Measurements from ENCODE around the gene R3HDM2.

Gene R3HDM2

DNA sequence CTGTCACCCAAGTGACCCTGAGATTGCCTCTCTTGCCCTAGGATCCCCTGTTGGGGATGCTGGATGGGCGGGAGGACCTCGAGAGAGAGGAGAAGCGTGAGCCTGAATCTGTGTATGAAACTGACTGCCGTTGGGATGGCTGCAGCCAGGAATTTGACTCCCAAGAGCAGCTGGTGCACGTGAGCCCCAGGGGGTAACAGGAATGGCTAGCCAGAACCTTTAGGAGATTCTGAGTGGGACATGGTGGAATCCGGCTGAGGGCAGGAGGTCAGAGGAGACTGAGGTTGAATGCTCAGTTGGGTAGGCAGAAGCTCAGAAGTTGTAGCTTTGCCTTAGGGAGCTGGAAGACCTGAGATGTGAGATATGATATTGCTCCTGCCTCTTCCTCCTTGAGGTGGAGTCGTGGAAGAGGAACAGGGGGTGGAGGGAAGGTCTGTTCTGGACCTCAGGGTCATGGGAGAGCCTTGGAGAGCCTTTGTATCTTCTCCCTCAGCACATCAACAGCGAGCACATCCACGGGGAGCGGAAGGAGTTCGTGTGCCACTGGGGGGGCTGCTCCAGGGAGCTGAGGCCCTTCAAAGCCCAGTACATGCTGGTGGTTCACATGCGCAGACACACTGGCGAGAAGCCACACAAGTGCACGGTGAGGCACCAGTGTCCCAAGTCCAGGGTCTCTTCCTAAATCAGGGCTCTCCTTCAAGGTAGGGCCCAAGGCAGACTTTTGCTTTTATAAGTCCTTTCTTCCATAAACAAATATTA, 35.1 kb upstream of the R3HDM2 start:
- no peak for DNase-seq

DNA sequence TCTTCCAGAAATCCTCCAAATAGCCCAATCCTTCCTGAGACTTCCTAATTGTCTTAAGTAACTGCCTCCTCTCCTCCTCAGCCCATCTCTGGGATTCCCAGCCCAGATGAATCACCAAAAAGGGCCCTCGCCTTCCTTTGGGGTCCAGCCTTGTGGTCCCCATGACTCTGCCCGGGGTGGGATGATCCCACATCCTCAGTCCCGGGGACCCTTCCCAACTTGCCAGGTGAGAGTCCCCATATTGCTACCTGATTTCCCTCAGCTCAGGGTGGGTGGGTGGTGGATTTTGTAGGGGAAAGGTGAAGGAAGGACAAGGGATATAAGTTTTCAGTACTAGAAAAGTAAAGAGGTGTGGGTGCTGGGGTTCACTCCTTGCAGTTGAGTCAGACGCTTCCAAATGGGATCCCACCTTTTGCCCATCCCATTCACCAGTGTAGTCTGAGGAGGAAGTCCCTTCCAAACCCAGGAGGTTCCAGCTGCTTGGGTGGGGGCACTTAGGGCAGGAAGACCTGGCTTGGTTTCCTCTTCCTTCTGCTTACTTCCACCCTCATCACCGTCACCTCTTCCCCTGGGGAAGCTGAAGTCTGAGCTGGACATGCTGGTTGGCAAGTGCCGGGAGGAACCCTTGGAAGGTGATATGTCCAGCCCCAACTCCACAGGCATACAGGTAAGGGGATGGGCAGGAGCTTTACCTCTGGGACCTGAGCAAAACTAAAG, 34.3 kb upstream of the R3HDM2 start:
- no peak for DNase-seq

DNA sequence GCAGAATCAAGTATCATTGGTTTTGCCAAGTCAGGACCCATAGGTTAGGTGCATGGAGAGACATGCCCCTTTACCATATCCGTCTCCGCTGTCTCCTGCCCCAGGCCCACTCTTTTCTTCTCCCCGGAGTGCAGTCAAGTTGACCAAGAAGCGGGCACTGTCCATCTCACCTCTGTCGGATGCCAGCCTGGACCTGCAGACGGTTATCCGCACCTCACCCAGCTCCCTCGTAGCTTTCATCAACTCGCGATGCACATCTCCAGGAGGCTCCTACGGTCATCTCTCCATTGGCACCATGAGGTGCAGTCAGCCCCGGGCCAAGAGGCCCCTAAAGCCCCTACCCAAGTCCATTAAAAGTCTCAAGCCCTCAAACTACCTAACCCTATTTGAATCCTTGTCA, 33.7 kb upstream of the R3HDM2 start:
- DNase-seq, result no peak

DNA sequence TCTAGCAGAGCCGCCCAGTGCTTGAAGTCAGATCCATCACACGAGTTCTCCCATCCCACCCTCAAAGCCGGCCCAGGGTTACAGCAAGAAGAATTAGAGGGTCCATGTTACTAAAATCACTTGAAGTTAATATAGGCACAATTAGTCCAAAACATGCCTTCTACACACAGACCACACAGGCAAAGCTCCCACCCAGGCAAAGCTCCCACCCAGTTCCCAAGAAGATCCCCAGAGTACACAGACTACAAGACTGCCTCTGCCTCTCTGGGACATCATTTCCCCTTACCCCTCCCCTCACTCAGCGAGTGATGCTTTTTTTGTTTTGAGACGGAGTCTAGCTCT, 32.0 kb upstream of the R3HDM2 start:
- no peak for DNase-seq

DNA sequence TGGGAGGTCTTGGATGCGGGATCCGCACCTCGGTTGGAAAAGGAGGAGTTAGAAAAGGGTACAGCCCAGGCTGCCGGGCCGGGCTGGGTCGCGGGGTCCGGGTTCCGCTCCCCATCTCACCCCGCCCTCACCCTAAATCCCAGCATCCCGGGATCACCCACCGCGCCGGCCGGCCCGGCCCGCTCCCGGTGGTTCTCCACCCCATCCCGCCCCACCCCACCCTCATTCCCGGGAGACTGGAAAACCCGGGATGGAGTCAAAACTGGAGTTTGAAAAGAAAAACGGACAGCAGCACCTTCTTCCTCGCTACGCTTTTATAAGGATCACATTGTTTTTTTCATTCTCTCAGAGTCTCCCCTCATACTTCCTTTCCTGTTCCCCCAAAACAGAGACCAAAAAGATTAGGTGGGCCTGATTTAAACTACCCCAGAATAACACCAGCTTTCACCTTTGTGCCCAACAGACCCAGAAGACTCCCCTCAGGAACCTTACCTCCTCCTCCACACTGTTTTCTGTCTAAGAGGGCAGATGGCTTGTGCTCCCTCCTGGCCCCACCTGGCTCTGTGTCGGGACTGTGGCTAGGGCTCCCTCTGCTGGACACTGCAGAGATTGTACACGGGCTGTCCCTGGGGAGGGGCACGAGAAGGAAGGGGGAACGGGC, 31.5 kb upstream of the R3HDM2 start:
- DNase-seq, result peak; percentile 72

DNA sequence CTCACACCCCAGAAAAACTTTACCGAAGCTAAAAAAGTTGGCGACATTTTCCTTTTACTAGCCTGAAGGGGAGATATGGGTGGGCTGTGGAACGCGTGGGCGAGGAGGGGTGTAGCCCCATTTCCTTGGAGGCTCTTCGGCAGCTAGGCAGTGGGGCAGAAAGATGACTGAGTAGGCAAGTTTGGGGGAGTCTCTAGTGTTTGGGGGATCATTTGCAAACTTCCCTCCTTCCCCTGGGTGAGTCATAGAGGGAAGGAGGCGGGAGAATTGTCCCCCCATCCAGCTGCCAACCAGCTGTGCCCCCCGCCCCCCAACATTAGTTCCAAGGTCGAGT, 31.0 kb upstream of the R3HDM2 start:
- DNase-seq, result no peak

DNA sequence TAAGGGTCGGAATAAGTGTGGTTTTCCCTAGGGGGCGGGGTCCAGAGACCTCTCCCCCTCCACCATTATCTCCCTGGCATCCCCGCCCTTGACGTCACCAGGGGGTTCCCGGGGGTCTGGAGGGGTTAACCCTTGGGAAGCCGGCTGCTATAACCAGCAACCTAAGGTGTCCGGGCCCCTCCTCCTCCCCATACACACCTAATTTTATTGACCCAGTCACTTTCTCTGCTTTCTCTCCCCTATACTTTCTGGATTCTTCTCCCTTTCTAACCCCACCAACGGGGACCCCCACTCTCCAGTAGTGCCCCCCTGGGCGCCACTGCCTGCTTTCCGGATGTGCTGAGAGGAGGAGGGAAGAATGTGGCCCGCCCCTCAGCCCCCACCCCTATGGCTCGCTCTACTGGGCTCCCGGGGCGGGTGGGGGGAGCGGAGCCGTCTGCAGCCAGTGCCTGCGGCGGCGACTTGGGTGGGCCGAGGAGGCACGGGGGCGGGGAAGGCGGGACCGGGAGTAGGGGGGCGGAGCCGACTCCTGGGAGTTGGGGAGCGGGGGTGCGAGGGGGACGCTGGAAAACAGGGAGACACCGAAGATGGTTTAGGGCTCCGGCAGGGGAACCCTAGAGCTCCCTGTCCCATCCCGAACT, 30.6 kb upstream of the R3HDM2 start:
- no peak for DNase-seq

DNA sequence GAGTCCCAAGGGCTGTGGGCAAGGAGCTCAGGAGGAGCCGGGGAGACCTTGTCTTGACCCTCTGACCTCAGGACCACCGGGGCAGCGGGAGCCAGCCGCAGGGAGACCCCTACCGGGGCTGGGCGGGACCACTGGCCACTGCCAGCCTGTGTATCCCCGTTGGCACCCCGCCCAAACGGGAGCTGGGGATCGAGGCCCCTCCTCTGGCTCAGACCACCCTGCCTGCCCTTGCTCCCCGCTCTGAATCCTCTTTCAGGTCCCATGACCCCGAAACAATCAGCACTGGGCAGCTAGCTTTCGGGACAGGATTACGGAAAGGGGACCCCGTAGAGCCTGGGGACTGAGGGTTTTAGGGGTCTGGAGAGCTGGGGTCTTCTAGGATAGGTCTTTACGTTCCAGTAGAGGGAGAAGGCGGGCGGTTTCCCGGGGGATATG, 30.0 kb upstream of the R3HDM2 start:
- DNase-seq, result no peak

DNA sequence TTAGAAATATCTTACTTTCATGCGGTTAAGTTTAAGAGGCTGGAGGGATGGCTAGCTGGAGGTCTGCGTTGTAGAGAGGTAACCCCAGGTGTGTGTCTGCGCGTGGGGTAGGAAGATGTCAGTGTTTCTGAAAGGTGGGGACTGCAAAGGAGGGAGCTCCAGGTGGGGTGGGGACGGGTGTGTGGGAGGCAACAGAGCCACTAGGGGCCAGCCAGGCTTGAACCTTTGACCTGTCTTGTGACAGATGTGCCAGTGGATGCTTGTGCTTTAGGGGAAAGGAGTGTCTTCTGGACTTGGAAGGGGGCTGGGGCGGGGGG, 29.6 kb upstream of the R3HDM2 start:
- DNase-seq, result no peak

DNA sequence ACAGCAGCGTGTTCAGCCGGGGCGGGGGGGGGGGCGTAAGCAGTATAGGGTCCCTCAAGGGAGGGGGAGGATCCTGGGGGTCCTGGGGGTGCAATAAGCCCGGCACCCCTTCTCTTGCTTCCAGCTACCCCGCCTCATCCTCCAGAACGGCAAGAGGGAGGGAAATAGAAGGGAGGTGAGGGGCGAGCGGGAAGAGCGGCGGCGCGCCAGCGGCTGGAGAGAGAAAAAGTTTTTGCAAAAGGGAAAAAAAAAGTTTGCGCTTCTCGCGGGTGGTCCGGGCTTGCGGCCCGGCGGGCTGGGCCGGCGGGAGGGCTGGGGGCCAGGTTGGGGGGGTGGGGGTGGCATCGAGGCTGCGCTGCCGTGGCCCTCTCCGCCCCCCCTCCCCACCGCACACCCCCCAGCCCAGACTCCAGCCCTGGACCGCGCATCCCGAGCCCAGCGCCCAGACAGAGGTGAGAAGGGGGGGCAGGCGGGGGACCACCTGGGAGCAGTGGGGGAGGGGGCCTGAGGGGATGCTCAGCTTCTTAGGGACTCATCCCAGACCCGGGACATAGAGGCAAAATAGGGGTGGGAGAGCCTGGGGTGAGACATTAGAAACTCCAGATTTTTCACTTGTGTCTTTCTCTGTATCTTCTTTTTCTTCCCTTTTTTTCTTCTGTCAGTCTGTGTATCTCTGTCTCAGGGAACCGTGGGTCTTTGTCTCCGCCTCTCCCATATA, 29.1 kb upstream of the R3HDM2 start, which contains the start of gene GLI1:
GLI1 (plus strand) TSS at position 36 of the 718 bp plus-strand sequence. CDS start 3,907 bp downstream, outside the sequence.
- DNase-seq, result no peak

DNA sequence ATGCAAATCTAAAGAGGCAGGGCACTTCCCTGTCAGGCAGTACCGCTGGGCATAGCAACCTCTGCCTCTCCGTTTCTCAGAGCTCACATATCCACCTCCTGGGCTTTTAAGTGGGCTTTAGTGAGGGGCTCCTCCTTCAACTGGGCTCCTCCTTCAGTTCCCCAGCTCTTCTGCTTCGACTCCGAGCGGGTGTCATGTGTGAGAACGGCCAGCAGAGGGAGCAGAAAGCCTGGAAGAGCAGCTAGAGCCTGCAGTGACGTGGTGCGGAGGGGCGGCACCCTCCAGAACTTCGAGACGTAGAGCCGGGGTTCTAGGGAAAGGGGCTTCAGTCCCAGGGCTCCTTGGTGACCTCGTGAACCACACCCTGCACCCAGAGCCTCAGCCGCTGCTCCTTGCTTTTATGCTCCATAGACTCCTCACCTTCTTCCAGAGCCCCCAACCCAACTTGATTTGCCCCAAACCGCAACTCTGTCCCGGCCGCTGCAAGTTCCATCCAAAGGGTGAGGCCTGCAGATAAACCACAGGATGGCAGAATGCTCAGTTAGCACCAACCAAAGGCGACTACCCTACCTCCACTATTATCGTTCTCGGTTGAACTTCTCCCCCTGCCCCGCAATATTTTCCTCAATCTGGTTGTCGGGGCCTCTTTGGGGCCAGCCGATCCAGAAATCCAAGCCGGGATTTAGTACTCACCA, 28.4 kb upstream of the R3HDM2 start:
- DNase-seq, result peak; percentile 84

DNA sequence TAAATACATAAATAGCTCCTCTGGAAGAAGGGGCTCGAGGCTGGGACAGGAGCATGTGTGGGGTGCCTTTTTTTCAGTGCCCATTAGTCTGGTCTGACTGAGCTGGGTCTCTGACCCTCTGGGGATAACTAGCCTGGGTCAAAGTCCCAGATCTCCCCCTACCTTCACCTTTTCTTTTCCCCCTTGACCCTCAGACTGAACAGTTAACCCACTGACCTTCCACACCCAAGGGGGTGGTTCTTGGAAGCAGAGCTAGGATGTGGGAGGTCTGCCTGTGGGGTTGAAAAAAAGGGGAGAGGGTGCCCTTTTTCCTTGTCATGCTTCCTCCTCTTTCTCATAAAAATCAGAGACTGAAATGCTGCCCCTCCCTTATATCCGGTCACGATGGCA, 27.8 kb upstream of the R3HDM2 start:
- DNase-seq, result no peak

DNA sequence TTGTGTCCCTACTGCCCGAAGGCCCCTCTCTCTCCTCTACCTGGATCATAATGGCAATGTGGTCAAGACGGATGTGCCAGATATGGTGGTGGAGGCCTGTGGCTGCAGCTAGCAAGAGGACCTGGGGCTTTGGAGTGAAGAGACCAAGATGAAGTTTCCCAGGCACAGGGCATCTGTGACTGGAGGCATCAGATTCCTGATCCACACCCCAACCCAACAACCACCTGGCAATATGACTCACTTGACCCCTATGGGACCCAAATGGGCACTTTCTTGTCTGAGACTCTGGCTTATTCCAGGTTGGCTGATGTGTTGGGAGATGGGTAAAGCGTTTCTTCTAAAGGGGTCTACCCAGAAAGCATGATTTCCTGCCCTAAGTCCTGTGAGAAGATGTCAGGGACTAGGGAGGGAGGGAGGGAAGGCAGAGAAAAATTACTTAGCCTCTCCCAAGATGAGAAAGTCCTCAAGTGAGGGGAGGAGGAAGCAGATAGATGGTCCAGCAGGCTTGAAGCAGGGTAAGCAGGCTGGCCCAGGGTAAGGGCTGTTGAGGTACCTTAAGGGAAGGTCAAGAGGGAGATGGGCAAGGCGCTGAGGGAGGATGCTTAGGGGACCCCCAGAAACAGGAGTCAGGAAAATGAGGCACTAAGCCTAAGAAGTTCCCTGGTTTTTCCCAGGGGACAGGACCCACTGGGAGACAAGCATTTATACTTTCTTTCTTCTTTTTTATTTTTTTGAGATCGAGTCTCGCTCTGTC, 26.1 kb upstream of the R3HDM2 start:
- DNase-seq, result no peak

DNA sequence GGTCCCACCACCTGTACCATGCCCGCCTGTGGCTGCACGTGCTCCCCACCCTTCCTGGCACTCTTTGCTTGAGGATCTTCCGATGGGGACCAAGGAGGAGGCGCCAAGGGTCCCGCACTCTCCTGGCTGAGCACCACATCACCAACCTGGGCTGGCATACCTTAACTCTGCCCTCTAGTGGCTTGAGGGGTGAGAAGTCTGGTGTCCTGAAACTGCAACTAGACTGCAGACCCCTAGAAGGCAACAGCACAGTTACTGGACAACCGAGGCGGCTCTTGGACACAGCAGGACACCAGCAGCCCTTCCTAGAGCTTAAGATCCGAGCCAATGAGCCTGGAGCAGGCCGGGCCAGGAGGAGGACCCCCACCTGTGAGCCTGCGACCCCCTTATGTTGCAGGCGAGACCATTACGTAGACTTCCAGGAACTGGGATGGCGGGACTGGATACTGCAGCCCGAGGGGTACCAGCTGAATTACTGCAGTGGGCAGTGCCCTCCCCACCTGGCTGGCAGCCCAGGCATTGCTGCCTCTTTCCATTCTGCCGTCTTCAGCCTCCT, 25.4 kb upstream of the R3HDM2 start:
- peak; percentile 55 for DNase-seq

DNA sequence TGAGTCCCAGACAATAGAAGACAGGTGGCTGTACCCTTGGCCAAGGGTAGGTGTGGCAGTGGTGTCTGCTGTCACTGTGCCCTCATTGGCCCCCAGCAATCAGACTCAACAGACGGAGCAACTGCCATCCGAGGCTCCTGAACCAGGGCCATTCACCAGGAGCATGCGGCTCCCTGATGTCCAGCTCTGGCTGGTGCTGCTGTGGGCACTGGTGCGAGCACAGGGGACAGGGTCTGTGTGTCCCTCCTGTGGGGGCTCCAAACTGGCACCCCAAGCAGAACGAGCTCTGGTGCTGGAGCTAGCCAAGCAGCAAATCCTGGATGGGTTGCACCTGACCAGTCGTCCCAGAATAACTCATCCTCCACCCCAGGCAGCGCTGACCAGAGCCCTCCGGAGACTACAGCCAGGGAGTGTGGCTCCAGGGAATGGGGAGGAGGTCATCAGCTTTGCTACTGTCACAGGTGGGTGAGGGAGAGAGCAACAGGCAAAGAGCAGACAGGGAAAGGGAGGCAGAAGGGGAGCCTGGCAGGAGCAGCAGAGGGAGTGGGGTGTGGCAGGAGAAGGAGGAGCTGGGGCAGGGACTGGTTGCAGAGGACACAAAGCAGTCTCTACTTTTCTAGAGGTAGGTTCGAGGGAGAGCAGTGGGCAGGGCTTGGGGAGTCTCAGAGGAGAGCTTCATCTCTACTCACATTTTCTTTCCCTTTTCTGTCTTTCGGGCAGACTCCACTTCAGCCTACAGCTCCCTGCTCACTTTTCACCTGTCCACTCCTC, 24.7 kb upstream of the R3HDM2 start:
- no peak for DNase-seq

DNA sequence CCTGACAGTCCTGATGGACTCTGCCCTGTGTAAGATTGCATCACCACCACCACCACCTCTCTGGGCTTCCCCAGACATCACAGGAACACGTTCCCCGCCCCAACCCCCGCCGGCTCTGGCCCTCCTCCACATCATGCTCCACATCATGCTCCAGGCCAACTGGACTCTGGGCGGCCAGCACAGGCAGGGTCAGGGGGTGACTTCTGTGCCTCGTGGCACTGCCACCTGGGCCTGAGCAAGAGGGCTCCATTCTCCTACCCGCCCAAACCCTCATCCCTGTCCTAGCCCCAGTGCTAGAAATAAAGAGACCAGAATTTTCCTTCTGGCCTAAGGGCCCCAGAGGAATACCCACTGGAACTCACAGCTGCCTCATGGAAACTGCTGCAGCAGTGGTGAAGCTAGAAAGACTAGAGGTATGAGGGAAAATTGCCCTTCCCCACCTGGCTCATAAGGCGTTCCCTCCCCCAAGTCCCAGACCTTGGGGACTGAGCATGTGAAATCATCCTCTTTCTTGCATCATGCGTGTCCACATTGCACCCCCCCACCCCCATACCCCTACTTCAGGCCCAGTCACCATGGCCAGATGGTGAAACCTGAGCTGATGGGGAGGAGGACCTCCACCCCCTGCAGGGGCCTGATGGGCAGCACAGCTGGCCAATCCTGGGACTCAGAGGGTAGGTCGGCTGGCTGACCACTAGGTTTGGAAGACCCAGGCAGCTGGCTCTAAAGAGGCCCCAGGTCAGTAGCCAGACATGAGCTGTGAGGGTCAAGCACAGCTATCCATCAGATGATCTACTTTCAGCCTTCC, 23.9 kb upstream of the R3HDM2 start, which contains the start of gene INHBE:
INHBE (plus strand) TSS at position 742 of the 808 bp plus-strand sequence. CDS start 230 bp downstream, outside the sequence.
- DNase-seq, result peak; percentile 62

DNA sequence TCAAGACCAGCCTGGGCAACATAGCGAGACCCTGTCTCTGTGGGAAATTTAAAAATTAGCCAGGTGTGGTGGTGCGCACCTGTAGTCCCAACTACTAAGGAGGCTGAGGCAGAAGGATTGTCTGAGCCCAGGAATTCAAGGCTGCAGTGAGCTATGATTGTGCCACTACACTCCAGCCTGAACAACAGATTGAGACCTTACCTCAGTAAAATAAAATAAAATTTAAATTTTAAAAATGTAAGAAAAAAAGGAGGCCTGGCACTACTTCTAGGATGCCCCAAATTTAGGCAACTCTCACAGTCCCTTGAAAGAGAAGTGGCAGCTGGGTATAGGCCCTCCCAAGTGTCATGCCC, 23.3 kb upstream of the R3HDM2 start:
- DNase-seq, result no peak

DNA sequence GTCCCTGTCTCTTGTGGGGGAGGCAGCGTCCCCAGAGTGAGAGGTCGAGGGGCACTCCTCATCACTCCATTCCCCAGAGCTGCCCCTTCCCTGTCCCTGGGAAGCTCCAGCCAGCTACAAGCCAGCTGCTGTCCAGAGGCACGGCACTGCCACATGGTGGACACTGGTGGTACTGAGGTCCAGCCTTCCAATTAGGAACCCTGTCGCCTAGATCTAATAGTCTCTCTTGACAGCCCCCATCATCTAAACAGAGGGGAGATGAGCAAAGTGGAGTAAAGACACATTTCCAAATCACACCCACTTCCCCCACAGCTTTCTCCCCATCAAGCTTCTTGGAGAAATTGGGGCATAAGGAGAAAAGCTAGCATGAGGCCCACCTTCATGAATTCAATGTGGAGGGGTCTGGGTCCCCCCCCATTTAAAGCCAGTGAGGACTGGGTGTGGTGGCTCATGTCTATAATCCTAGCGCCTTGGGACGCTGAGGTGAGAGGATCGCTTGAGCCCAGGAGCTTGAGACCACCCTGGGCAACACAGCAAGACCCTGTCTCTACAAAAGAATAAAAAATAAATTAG, 22.2 kb upstream of the R3HDM2 start:
- peak; percentile 35 for DNase-seq

Data from DMS79 treated with DMSO at 0.1 percent for 48 hours (cell line).